Brain microvascular endothelial cell (primary cell): Measurements from ENCODE around the gene PLD1.

ENCODE experiments used
- DNase-seq: peaks from one replicate; pipeline ENCODE4 v3.0.0-alpha.2; 2020
- H3K27ac ChIP-seq: fragments of 250-450 bp; sonication (Bioruptor Pico); 2 replicates; pipeline ENCODE4 v1.5.1; 2020; ENCODE audit warnings: mild to moderate bottlenecking, moderate library complexity
- H3K27me3 ChIP-seq: fragments of 250-450 bp; sonication (Bioruptor Pico); replicated peaks from 2 replicates; pipeline ENCODE4 v1.5.1; 2020; ENCODE audit warnings: mild to moderate bottlenecking
- H3K36me3 ChIP-seq: fragments of 250-450 bp; sonication (Bioruptor Pico); replicated peaks from 2 replicates; pipeline ENCODE4 v1.5.1; 2020; ENCODE audit warnings: mild to moderate bottlenecking
- H3K4me3 ChIP-seq: 2 replicates; pipeline ENCODE4 v1.5.1; 2011; ENCODE audit warnings: low read depth, mild to moderate bottlenecking, control low read depth, low read length, moderate library complexity
- in situ Hi-C: cut with HindIII; loops from 2 replicates; pipeline ENCODE4 v1.10.0; 2017; ENCODE audit warnings: low sequenced_read_pairs, low pct_ligation_motif_present
- TF ChIP-seq, protein P1 (sequence below): IDR thresholded peaks from 2 replicates; pipeline ENCODE4 v1.5.1; 2011; ENCODE audit warnings: low read depth, mild to moderate bottlenecking, moderate library complexity, low read length, control low read depth, inconsistent platforms; ENCODE audit errors: missing control alignments

The PLD1 gene

DNA sequence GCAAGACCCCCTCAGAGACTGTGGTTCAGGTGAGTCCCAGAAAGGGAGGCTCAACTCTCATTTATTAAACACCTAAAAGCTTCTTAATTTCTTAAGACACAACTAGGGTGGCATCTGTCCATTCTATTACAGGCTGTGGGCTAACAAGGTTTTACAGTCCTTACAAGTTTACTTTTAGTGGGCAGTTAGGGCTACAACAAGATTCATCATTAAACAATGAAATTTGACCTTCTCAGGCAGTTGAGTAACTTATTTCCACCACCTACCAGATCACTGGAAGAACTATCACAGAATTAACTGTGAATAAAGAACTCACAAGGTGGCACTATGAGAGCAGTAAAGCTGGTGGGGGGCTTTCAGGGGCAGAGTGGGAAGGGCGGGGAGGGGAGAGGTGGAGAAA lies 132.6 kb downstream of the PLD1 start:
- no peak overlapping the region for H3K27ac ChIP-seq
- peaks cover 9% of the 10 kb centered on the region for H3K36me3 ChIP-seq
- in situ Hi-C loops = no loop called here
- H3K27me3 ChIP-seq = no peaks in the 10 kb centered on the region
- no peak overlapping the region for H3K4me3 ChIP-seq
- TF ChIP-seq, protein P1, sequence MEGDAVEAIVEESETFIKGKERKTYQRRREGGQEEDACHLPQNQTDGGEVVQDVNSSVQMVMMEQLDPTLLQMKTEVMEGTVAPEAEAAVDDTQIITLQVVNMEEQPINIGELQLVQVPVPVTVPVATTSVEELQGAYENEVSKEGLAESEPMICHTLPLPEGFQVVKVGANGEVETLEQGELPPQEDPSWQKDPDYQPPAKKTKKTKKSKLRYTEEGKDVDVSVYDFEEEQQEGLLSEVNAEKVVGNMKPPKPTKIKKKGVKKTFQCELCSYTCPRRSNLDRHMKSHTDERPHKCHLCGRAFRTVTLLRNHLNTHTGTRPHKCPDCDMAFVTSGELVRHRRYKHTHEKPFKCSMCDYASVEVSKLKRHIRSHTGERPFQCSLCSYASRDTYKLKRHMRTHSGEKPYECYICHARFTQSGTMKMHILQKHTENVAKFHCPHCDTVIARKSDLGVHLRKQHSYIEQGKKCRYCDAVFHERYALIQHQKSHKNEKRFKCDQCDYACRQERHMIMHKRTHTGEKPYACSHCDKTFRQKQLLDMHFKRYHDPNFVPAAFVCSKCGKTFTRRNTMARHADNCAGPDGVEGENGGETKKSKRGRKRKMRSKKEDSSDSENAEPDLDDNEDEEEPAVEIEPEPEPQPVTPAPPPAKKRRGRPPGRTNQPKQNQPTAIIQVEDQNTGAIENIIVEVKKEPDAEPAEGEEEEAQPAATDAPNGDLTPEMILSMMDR = no peak
- DNase-seq = no peak

DNA sequence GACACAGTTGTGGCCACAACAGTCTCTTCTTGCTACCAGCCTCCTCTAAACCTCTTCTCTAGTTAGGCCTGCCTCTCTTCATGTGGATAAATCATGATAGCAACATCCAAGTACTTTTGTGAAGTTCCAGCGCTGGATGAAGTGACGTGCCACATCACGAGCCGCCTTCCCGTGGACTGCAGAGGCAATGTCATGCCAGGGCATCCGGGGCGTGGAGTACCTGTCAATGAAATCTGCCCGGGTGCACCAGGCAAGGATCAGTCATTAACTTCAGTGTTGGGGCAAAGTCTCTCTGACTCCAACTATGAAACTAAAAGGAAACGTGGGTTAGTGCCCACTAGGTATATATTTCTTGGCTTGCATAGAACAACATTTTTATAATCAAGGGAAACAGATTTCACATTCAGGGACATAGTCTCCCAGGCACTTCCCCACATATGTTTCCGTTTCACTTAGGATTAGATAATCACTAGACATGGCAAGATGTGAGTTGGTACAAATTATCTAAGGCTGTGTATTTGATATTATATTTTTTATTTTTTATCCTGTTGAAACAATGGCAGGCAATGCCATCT lies 133.6 kb downstream of the PLD1 start:
- Histone ChIP-seq H3K27me3 (no peaks in the 10 kb centered on the region), H3K27ac (no peak overlapping the region), H3K36me3 (peaks cover 11% of the 10 kb centered on the region), H3K4me3 (no peak overlapping the region)
- in situ Hi-C loops = no loop called here
- no peak for DNase-seq
- TF ChIP-seq, protein P1 = no peak

DNA sequence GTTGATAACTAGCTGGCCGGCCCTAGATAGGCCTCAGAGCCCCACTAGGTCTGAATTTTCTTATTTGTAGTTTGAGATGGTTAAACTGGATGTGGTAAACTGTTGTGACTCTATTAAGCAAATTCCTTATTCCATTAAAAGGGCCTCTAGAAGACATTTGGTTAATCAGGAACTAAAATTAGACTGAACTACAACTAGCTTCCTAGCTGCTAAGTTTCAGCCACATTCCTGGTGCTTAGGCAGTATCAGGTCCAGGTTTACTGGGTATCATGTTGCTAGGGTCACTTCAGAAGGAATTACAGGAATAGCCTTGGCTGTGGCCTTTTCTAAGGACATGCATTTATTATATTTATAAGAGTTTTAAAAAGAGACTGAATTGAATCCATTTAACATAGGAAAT lies 136.3 kb downstream of the PLD1 start:
- DNase-seq = no peak
- Histone ChIP-seq H3K36me3 (peaks cover 11% of the 10 kb centered on the region), H3K27me3 (no peaks in the 10 kb centered on the region), H3K4me3 (no peak overlapping the region), H3K27ac (no peak overlapping the region)
- TF ChIP-seq, protein P1 = no peak
- in situ Hi-C loops = no loop called here

DNA sequence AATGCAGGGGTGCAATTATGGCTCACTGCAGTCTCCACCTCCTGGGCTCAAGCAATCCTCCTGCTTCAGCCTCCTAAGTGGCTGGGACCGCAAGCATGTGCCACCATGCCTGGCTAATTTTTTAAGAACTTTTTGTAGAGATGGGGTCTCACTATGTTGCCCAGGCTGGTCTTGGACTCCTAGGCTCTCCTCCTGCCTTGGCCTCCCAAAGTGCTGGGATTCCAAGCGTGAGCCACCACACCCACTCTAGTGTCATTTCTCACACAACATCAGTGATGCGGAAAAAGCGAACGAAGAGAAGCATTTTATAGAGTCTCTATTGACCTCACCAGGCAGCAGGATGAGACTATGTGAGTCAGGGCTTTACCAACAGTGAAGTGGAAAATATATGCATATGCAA lies 137.7 kb downstream of the PLD1 start:
- Histone ChIP-seq H3K27me3 (no peaks in the 10 kb centered on the region), H3K4me3 (no peak overlapping the region), H3K27ac (no peak overlapping the region), H3K36me3 (peaks cover 11% of the 10 kb centered on the region)
- no peak for DNase-seq
- in situ Hi-C loops = no loop called here
- TF ChIP-seq, protein P1 = no peak

DNA sequence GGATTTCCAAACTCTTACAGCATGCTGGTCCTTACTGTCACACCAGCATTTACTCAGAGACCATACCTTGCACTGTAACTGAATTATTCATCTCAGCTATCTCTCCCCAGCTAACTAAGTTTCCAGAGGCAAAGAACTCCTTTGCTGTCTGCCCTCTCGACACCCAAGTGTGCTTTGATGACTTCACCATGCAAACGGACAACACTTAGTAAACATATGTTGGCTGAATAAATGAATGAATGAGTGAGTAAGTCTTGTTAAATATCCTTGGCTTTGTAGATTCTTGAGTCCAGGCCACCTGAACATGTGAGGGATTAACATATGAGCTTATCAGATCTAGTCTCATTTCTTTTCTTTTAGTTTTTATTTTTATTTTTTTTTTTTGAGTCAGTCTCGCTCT lies 138.2 kb downstream of the PLD1 start:
- Histone ChIP-seq H3K27ac (no peak overlapping the region), H3K36me3 (peaks cover 11% of the 10 kb centered on the region), H3K27me3 (no peaks in the 10 kb centered on the region), H3K4me3 (no peak overlapping the region)
- in situ Hi-C loops = no loop called here
- DNase-seq = no peak
- TF ChIP-seq, protein P1 = no peak

DNA sequence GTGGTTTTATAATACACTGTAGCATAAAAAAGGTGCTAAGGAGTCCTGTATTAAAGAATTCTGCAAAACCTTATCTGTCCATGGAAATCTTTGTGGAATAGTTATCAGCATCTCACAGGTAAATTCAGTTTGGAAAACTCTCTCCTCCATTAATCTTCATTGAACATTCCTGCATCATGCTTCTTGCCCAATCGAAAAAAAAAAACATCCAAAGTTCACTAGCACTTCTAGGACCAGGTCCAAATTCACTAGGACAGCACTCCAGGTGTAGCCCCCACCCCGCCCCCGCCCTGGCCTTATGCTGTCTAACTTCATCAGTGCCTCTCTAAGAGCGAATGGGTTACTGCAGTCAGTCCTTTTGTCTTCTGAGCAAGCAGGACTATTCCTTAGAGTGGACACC lies 138.6 kb downstream of the PLD1 start:
- DNase-seq = no peak
- TF ChIP-seq, protein P1 = no peak
- Histone ChIP-seq H3K27me3 (no peaks in the 10 kb centered on the region), H3K36me3 (peaks cover 11% of the 10 kb centered on the region), H3K27ac (no peak overlapping the region), H3K4me3 (no peak overlapping the region)
- in situ Hi-C loops = no loop called here
